Measurements from ENCODE around the gene TIMM13.

DNA sequence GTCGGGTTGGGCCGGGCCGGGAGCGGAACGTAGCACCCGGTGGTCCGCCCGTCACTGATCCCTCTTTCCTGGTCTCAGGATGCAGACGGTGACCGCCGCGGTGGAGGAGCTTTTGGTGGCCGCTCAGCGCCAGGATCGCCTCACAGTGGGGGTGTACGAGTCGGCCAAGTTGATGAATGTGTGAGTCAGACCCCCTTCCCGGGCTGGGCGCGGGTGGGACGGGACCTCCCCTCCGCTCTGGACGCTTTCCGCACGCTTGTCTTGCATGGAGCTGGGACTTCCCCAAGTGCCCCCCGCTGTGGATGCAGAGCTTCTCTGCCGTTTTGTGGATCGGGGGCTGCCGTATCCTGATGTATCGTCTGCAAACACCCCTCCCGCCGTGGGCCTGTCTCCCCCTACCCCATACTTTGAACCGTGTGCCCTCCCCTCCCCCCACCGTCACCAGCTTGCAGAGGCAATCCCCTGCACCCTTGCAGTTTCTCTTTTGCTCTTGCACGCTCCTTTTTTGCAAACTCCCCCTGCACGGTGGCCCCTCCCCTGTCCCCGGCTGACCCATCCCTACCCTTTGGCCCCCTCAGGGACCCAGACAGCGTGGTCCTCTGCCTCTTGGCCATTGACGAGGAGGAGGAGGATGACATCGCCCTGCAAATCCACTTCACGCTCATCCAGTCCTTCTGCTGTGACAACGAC, 49.2 kb upstream of the TIMM13 start:
- TF ChIP-seq, protein P1, sequence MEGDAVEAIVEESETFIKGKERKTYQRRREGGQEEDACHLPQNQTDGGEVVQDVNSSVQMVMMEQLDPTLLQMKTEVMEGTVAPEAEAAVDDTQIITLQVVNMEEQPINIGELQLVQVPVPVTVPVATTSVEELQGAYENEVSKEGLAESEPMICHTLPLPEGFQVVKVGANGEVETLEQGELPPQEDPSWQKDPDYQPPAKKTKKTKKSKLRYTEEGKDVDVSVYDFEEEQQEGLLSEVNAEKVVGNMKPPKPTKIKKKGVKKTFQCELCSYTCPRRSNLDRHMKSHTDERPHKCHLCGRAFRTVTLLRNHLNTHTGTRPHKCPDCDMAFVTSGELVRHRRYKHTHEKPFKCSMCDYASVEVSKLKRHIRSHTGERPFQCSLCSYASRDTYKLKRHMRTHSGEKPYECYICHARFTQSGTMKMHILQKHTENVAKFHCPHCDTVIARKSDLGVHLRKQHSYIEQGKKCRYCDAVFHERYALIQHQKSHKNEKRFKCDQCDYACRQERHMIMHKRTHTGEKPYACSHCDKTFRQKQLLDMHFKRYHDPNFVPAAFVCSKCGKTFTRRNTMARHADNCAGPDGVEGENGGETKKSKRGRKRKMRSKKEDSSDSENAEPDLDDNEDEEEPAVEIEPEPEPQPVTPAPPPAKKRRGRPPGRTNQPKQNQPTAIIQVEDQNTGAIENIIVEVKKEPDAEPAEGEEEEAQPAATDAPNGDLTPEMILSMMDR (IDR thresholded peaks at IDR 0.05): no peak
- TF ChIP-seq POLR2A (IDR thresholded peaks at IDR 0.05): no peak
